B cell (primary cell): ENCODE results near the gene SIRT4.

Source experiments
- CTCF ChIP-seq: fragments of 200-600 bp; IDR thresholded peaks from one replicate; pipeline ENCODE4 v1.8.0; 2022; ENCODE audit warnings: antibody characterized with exemption, mild to moderate bottlenecking
- EZH2 ChIP-seq: IDR thresholded peaks from 2 replicates; pipeline ENCODE4 v1.6.1; 2012; ENCODE audit warnings: borderline replicate concordance, low read depth, mild to moderate bottlenecking, moderate library complexity, low read length; ENCODE audit not compliant: insufficient read depth, poor library complexity, severe bottlenecking

GRCh38 chr12:120260607-120261006, 41.5 kb upstream of the SIRT4 start:
- TF ChIP-seq CTCF (no peak), EZH2 (no peak)
